H9 (cell line): ENCODE measurements around the gene FHOD3. TPM values are rescaled to one million over a fixed set of nuclear protein-coding genes. Genes with fewer than 3 reads are reported as not detected.

Source experiments
- DNase-seq: peaks from one replicate; pipeline ENCODE4 v3.0.0-alpha.2; 2017
- H2AFZ ChIP-seq: one replicate; pipeline ENCODE4 v1.6.1; 2013; ENCODE audit warnings: mild to moderate bottlenecking, low read length, control low read depth, moderate library complexity
- H2AK5ac ChIP-seq: 2 replicates; pipeline ENCODE4 v1.6.1; 2013; ENCODE audit warnings: low read length, control low read depth, mixed read lengths; ENCODE audit not compliant: insufficient read length
- H2BK120ac ChIP-seq: one replicate; pipeline ENCODE4 v1.6.1; 2013; ENCODE audit warnings: low read depth, mild to moderate bottlenecking, low read length, control low read depth, inconsistent platforms; ENCODE audit not compliant: poor library complexity, severe bottlenecking
- H2BK12ac ChIP-seq: 2 replicates; pipeline ENCODE4 v1.6.1; 2013; ENCODE audit warnings: low read length, control low read depth, mixed read lengths, low read depth; ENCODE audit not compliant: insufficient read length
- H2BK15ac ChIP-seq: 2 replicates; pipeline ENCODE4 v1.6.1; 2013; ENCODE audit warnings: low read depth, low read length, control low read depth
- H2BK20ac ChIP-seq: one replicate; pipeline ENCODE4 v1.6.1; 2013; ENCODE audit warnings: low read depth, mild to moderate bottlenecking, low read length, control low read depth, inconsistent platforms; ENCODE audit not compliant: poor library complexity, severe bottlenecking
- H2BK5ac ChIP-seq: 2 replicates; pipeline ENCODE4 v1.6.1; 2013; ENCODE audit warnings: low read length, control low read depth, mixed read lengths; ENCODE audit not compliant: insufficient read length
- H3K14ac ChIP-seq: 2 replicates; pipeline ENCODE4 v1.6.1; 2013; ENCODE audit warnings: low read length, control low read depth; ENCODE audit not compliant: insufficient read depth
- H3K18ac ChIP-seq: 2 replicates; pipeline ENCODE4 v1.6.1; 2013; ENCODE audit warnings: low read depth, mild to moderate bottlenecking, mixed read lengths, low read length, control low read depth; ENCODE audit not compliant: insufficient read length
- H3K23ac ChIP-seq: 2 replicates; pipeline ENCODE4 v1.6.1; 2013; ENCODE audit warnings: low read length, control low read depth, mixed read lengths, low read depth; ENCODE audit not compliant: insufficient read length
- H3K23me2 ChIP-seq: 2 replicates; pipeline ENCODE4 v1.6.1; 2013; ENCODE audit warnings: low read depth, mild to moderate bottlenecking, mixed read lengths, low read length, control low read depth; ENCODE audit not compliant: insufficient read length, poor library complexity, severe bottlenecking
- H3K27ac ChIP-seq: 2 replicates; pipeline ENCODE4 v1.5.1; 2013; ENCODE audit warnings: low read length, control low read depth, mixed read lengths, low read depth; ENCODE audit not compliant: insufficient read length
- H3K27me3 ChIP-seq: 2 replicates; pipeline ENCODE4 v1.6.1; 2013; ENCODE audit warnings: low read length, control low read depth, inconsistent platforms; ENCODE audit not compliant: insufficient read depth
- H3K4ac ChIP-seq: 2 replicates; pipeline ENCODE4 v1.6.1; 2013; ENCODE audit warnings: low read depth, mild to moderate bottlenecking, control low read depth, inconsistent platforms, low read length, moderate library complexity
- H3K4me1 ChIP-seq: 2 replicates; pipeline ENCODE4 v1.6.1; 2013; ENCODE audit warnings: low read length, control low read depth, inconsistent platforms; ENCODE audit not compliant: insufficient read depth
- H3K4me2 ChIP-seq: 2 replicates; pipeline ENCODE4 v1.6.1; 2013; ENCODE audit warnings: low read length, control low read depth, mixed read lengths; ENCODE audit not compliant: insufficient read length, insufficient read depth
- H3K56ac ChIP-seq: 2 replicates; pipeline ENCODE4 v1.6.1; 2013; ENCODE audit warnings: low read depth, mild to moderate bottlenecking, mixed read lengths, low read length, control low read depth; ENCODE audit not compliant: insufficient read length
- H3K79me1 ChIP-seq: 2 replicates; pipeline ENCODE4 v1.6.1; 2013; ENCODE audit warnings: low read depth, mild to moderate bottlenecking, moderate library complexity, low read length, control low read depth, inconsistent platforms; ENCODE audit not compliant: insufficient read depth, poor library complexity, severe bottlenecking
- H3K79me2 ChIP-seq: 2 replicates; pipeline ENCODE4 v1.6.1; 2013; ENCODE audit warnings: low read length, control low read depth, inconsistent platforms; ENCODE audit not compliant: insufficient read depth
- H3K9ac ChIP-seq: 2 replicates; pipeline ENCODE4 v1.6.1; 2013; ENCODE audit warnings: low read length, control low read depth, mixed read lengths; ENCODE audit not compliant: insufficient read length; ENCODE audit errors: extremely low read depth
- H3K9me3 ChIP-seq: one replicate; pipeline ENCODE4 v1.6.1; 2013; ENCODE audit warnings: low read depth, low read length, inconsistent platforms; ENCODE audit not compliant: control insufficient read depth
- H3T11ph ChIP-seq: one replicate; pipeline ENCODE4 v1.6.1; 2013; ENCODE audit warnings: mild to moderate bottlenecking, low read length, control low read depth, inconsistent platforms
- H4K20me1 ChIP-seq: one replicate; pipeline ENCODE4 v1.6.1; 2013; ENCODE audit not compliant: control insufficient read depth, insufficient read length, insufficient read depth
- H4K5ac ChIP-seq: 2 replicates; pipeline ENCODE4 v1.6.1; 2013; ENCODE audit warnings: low read depth, mild to moderate bottlenecking, mixed read lengths, low read length, control low read depth; ENCODE audit not compliant: insufficient read length
- H4K8ac ChIP-seq: replicated peaks from 2 replicates; pipeline ENCODE4 v1.6.1; 2013; ENCODE audit warnings: low read length, control low read depth, mixed read lengths, low read depth; ENCODE audit not compliant: insufficient read length
- H4K91ac ChIP-seq: 2 replicates; pipeline ENCODE4 v1.6.1; 2013; ENCODE audit warnings: low read depth, mild to moderate bottlenecking, moderate library complexity, mixed read lengths, low read length, control low read depth; ENCODE audit not compliant: insufficient read length
- H3K27ac Mint-ChIP-seq, 3 experiments: 2 replicates in 2 of 3; 3 replicates in 1 of 3; pipeline ENCODE4 v1.8.0; 2020 to 2021; ENCODE audit warnings: mixed read lengths in 3 of 3, mild to moderate bottlenecking in 1 of 3, moderate library complexity in 1 of 3
- H3K27me3 Mint-ChIP-seq: 2 replicates; pipeline ENCODE4 v1.8.0; 2021; ENCODE audit warnings: low read depth, mild to moderate bottlenecking, moderate library complexity, mixed read lengths
- H3K36me3 Mint-ChIP-seq, 3 experiments: 2 replicates in 2 of 3; 3 replicates in 1 of 3; pipeline ENCODE4 v1.8.0; 2020 to 2021; ENCODE audit warnings: low read depth in 3 of 3, mixed read lengths in 3 of 3; ENCODE audit not compliant: insufficient read depth in 1 of 3
- H3K4me1 Mint-ChIP-seq, 2 experiments: 2 replicates each; pipeline ENCODE4 v1.8.0; 2020; ENCODE audit warnings: mixed read lengths in 2 of 2
- H3K4me3 Mint-ChIP-seq, 2 experiments: 2 replicates in 1 of 2; 3 replicates in 1 of 2; pipeline ENCODE4 v1.8.0; 2020 to 2021; ENCODE audit warnings: mild to moderate bottlenecking in 2 of 2, mixed read lengths in 2 of 2, moderate library complexity in 1 of 2
- H3K9me3 Mint-ChIP-seq, 2 experiments: 2 replicates in 1 of 2; 3 replicates in 1 of 2; pipeline ENCODE4 v1.8.0; 2020; ENCODE audit warnings: mild to moderate bottlenecking in 2 of 2, mixed read lengths in 2 of 2, moderate library complexity in 1 of 2
- CTCF ChIP-seq: fragments of 200-600 bp; sonication (generic); conservative IDR thresholded peaks from 3 replicates; pipeline ENCODE4 v1.8.0; 2021; ENCODE audit warnings: antibody characterized with exemption, mild to moderate bottlenecking
- WGBS: extraction: QIAGEN DNeasy Blood & Tissue Kit; methylation state at CpG from one replicate; pipeline ENCODE4 v1.1.7; 2013; ENCODE audit warnings: missing lambda C conversion rate, low lambda C conversion rate, mixed read lengths; ENCODE audit not compliant: insufficient read length; ENCODE audit errors: extremely low coverage; 5-methylcytosine and 5-hydroxymethylcytosine counted together
- total RNA-seq: library from RNA; stranded (reverse); gene quantifications from 2 replicates; pipeline ENCODE4 v1.2.1, GENCODE V29; 2021

Gene FHOD3
- total RNA-seq, 1 experiment from 2014 or later = 8.0 TPM

- Histone ChIP-seq H2BK15ac (no peak overlapping the region), H2BK12ac (no peak overlapping the region), H3K23ac (no peak overlapping the region), H3K4ac (no peak overlapping the region), H2BK5ac (no peak overlapping the region), H2AFZ (no peak overlapping the region), H3T11ph (no peak overlapping the region), H3K27me3 (no peaks in the 10 kb centered on the region), H3K4me1 (no peaks in the 10 kb centered on the region), H4K91ac (no peak overlapping the region), H3K9ac (no peak overlapping the region), H4K20me1 (no peaks in the 10 kb centered on the region), H3K56ac (no peak overlapping the region), H4K8ac (no peak overlapping the region), H3K4me2 (no peak overlapping the region), H3K79me1 (no peaks in the 10 kb centered on the region), H3K23me2 (no peaks in the 10 kb centered on the region), H3K18ac (no peak overlapping the region), H2BK20ac (no peak overlapping the region), H3K27ac (no peak overlapping the region), H3K9me3 (no peaks in the 10 kb centered on the region), H3K14ac (no peak overlapping the region), H2AK5ac (no peak overlapping the region), H4K5ac (no peak overlapping the region), H2BK120ac (no peak overlapping the region), H3K79me2 (no peaks in the 10 kb centered on the region)
- Mint-ChIP-seq H3K36me3 (peaks cover 0 to 3% (median 0%) of the 10 kb centered on the region in 3 experiments; a peak in 2 of 7 replicates), H3K4me3 (no peak overlapping the region), H3K27me3 (no peaks in the 10 kb centered on the region), H3K27ac (peak overlapping the region in 1 of 3 experiments; percentile 41; a peak in 1 of 7 replicates), H3K9me3 (no peaks in the 10 kb centered on the region), H3K4me1 (peaks cover 25 to 30% of the 10 kb centered on the region in 2 experiments)
- WGBS = no CpG with 5 or more reads among the region's 9 CpGs
- no peak for TF ChIP-seq CTCF
- DNase-seq = no peak
Observed at GRCh38 chr18:36594621-36595020, 297.1 kb downstream of the FHOD3 start.
